Peyer's patch (tissue), 4 donors: Measurements from ENCODE around the gene CAV3.

ENCODE experiments used
- POLR2A ChIP-seq, 2 donors: fragments of 450-650 bp; IDR thresholded peaks; one replicate each; pipeline ENCODE4 v1.5.1; 2017; ENCODE audit warnings: antibody characterized with exemption in 2 of 2, mild to moderate bottlenecking in 2 of 2, moderate library complexity in 2 of 2
- TF ChIP-seq, protein P1 (sequence below), 6 experiments: fragments of 450-650 bp in 4 of 6; fragments of 200-600 bp in 2 of 6; sonication (generic) in 1 of 6; IDR thresholded peaks; one replicate each; pipeline ENCODE4 v1.5.1; 2017 to 2019; ENCODE audit warnings: antibody characterized with exemption in 6 of 6, mild to moderate bottlenecking in 3 of 6, moderate library complexity in 1 of 6

DNA sequence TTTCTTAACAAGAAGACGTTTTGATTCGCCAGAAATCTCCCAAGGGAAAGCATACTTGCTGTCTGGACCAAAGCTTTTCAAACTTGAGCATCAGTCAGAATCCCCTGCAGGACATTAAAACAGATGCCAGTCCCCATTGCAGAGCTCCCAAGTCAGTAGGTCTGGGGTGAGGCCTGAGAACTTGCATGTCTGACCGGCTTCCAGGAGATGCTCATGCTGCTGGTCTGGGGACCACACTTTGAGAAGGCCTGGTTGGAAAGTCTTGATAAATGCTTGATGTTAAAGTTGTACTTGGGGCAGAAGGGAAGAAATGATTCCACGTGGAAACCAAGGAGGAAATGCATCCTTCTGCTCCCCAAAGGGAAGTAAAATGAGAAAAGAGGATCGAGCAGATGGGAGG lies 24.3 kb upstream of the CAV3 start:
- TF ChIP-seq POLR2A (IDR thresholded peaks at IDR 0.05): no peak
- TF ChIP-seq, protein P1, sequence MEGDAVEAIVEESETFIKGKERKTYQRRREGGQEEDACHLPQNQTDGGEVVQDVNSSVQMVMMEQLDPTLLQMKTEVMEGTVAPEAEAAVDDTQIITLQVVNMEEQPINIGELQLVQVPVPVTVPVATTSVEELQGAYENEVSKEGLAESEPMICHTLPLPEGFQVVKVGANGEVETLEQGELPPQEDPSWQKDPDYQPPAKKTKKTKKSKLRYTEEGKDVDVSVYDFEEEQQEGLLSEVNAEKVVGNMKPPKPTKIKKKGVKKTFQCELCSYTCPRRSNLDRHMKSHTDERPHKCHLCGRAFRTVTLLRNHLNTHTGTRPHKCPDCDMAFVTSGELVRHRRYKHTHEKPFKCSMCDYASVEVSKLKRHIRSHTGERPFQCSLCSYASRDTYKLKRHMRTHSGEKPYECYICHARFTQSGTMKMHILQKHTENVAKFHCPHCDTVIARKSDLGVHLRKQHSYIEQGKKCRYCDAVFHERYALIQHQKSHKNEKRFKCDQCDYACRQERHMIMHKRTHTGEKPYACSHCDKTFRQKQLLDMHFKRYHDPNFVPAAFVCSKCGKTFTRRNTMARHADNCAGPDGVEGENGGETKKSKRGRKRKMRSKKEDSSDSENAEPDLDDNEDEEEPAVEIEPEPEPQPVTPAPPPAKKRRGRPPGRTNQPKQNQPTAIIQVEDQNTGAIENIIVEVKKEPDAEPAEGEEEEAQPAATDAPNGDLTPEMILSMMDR (IDR thresholded peaks at IDR 0.05): no peak
